ENCODE measurements around the gene OSBPL2.

Gene OSBPL2

GRCh38 chr20:62262064-62262463 is 23.7 kb downstream of the OSBPL2 start:
- DNase-seq: no peak

GRCh38 chr20:62263396-62263795 is 25.1 kb downstream of the OSBPL2 start:
- DNase-seq: no peak

DNA sequence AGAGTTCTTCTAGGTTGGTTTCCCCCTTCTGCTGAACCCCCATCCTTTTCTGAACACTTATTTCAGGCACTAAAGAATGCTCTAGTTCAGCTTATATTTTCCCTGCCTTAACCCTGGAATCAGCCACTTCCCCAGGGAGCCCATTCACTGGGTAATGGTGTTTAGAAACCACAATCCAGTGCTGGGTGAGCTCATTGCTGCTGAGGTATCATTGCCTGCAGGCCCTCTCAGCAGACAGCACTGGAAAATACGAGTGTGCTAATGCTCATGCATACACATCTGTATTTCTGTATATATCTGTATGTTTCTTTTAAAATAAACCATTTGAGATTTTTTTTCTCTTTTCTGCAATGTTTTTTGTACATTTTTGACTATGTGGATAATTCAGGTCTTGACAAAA is 27.0 kb downstream of the OSBPL2 start:
- DNase-seq: no peak

GRCh38 chr20:62266340-62266739 is 28.0 kb downstream of the OSBPL2 start:
- no peak for DNase-seq

- no peak for DNase-seq
Measured at GRCh38 chr20:62266851-62267250, 28.5 kb downstream of the OSBPL2 start.

GRCh38 chr20:62267543-62267942 is 29.2 kb downstream of the OSBPL2 start:
- no peak for DNase-seq

- no peak for DNase-seq
Measured at GRCh38 chr20:62268228-62268900, 30.0 kb downstream of the OSBPL2 start.

DNA sequence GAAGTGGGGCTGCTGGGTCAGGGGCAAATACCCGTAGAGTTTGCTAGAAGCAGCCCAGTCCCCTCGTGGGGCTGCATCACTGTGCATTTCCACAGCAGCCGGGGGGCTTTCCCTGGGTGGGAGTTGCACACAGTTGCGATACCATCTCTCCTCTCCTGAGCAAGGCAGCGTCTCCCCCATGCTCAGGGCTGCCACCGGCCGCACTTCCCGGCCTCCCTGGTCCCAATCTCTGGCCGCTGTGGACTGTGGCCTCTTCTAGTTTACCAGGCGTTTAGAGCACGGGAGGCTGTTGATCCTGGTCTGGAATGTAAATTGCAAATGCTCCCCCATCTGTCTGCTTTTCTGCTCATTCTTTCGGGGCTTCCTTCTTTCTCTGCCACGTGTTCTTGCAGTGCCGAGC is 31.1 kb downstream of the OSBPL2 start:
- no peak for DNase-seq

GRCh38 chr20:62269871-62270270 is 31.6 kb downstream of the OSBPL2 start:
- DNase-seq: no peak

GRCh38 chr20:62272200-62272599 is 33.9 kb downstream of the OSBPL2 start:
- no peak for DNase-seq

GRCh38 chr20:62273416-62273815 is 35.1 kb downstream of the OSBPL2 start:
- DNase-seq: no peak

GRCh38 chr20:62274332-62274950 is 36.1 kb downstream of the OSBPL2 start:
- no peak for DNase-seq

DNA sequence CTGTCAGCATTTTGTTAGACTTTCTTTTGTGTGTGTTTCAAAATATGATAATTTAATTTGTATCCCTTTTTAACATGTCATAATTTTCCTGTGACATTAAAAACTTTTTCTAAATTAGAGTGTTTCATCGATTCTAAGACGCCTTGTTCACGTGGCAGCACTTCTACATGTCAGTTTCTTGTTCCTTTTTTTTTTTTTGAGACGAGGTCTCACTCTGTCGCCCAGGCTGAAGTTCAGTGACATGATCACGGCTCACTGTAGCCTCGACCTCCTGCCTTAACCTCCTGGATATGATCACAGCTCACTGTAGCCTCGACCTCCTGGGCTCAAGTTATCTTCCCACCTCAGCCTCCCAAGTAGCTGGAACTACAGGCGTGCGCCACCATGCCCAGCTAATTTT is 36.9 kb downstream of the OSBPL2 start:
- no peak for DNase-seq

DNA sequence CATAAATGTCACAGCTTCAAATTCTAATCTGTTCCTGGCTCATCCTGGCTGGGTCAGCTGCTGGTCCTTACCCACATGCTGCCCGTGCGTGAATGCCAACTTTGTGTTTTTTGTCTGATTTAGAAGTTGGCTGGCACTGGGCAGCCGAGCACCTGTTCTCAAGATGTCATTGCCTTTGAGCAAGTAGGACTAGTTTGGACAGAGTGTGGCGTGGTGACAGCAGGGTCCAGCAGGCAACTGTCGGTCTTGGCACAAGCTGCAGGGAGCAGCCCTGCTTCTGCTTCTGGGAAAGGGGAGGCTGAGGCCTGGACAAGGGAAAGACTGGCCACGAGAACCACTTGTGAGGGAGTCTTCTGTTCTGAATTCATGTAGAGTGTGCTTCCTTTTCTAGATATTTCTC is 38.1 kb downstream of the OSBPL2 start:
- no peak for DNase-seq

GRCh38 chr20:62277253-62277652 is 38.9 kb downstream of the OSBPL2 start:
- no peak for DNase-seq

GRCh38 chr20:62280303-62280702 is 42.0 kb downstream of the OSBPL2 start:
- no peak for DNase-seq

DNA sequence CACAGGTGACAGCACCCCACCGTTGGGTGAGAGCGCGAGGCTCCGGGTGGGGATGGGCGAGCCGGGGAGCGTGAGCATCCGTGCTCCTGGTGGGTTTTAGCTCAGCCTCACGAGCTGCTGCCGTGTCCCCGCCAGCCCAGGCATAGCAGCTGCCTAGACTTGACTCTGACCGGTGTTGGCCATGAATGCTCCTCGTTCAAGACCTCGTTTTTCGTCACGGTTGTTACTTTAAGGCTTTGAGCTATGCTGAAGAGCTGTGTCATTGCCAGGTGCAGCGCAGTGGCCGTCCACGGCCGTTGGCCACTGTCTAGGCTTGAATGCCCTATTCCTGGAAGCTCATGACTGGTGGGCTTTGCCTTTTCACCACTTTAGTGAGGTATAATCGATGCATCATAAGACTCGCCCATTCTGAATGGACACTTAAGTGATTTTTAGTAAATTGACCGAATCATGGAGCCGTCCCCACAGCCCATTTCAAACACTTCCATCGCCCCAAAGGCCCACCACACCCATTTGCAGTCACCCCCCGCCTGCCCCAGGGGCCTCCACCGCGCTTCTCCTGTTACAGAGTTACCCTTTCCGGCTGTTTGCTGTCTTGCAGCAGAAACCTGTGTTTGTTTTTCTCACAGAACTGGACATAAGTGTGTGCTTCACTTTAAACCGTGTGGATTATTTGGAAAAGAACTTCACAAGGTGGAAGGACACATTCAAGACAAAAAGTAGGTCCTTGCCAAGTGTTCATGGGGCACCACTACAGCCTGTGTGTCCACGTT is 43.0 kb downstream of the OSBPL2 start:
- DNase-seq: no peak

DNA sequence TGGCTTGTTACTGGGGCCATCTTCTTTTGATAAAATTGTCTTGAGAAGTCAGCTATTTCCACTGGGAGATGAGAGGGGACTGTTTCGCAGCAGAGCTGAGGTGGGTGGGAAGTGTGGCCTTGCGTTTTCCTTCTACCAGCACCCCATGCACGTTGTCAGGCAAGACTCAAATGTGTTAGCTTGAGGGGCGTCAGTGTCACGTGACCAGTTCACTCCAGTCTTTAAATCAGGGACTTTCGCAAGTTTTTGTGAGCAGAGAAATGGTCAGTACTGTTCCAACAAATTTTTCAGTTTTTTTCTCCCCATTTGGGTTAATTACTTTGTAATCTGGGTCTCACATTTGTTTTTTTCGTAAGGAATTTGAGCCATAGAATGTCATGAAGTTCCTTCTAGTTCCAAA is 43.8 kb downstream of the OSBPL2 start:
- no peak for DNase-seq

- no peak for DNase-seq
Measured at GRCh38 chr20:62282877-62283503, 44.7 kb downstream of the OSBPL2 start.

- DNase-seq: no peak
Measured at GRCh38 chr20:62284448-62284847, 46.1 kb downstream of the OSBPL2 start.

- DNase-seq: no peak
Measured at GRCh38 chr20:62285151-62285550, 46.8 kb downstream of the OSBPL2 start.

GRCh38 chr20:62285722-62286121 is 47.4 kb downstream of the OSBPL2 start:
- no peak for DNase-seq

- DNase-seq: no peak
Measured at GRCh38 chr20:62286493-62287064, 48.3 kb downstream of the OSBPL2 start.

Measured in effector CD8-positive, alpha-beta T cell (primary cell).